Neutrophil (primary cell): ENCODE data around the gene SELENOT.
A peak's percentile ranks its signal among the peaks of the same experiment; 100 is the strongest.
"Not testable (repeated sequence)": the region's sequence is repeated elsewhere in the genome, so short reads cannot be mapped to it uniquely, and the experiment has no call there.

Experiments used
- H3K27ac ChIP-seq: fragments of 200-600 bp; sonication (generic); 2 replicates; pipeline ENCODE4 v1.5.1; 2016; ENCODE audit warnings: mild to moderate bottlenecking, moderate library complexity
- H3K27me3 ChIP-seq: fragments of 200-600 bp; sonication (generic); 2 replicates; pipeline ENCODE4 v1.6.0; 2016; ENCODE audit warnings: mild to moderate bottlenecking
- H3K36me3 ChIP-seq: fragments of 200-600 bp; sonication (generic); 2 replicates; pipeline ENCODE4 v1.5.1; 2017
- H3K4me1 ChIP-seq, 2 experiments: fragments of 200-600 bp in 1 of 2; sonication (generic) in 1 of 2; 1 replicate in 1 of 2; 2 replicates in 1 of 2; pipeline versions ENCODE4 v1.5.1 to v1.6.1; 2013 to 2016; ENCODE audit warnings: low read depth in 1 of 2, low read length in 1 of 2, mild to moderate bottlenecking in 1 of 2, moderate library complexity in 1 of 2; ENCODE audit not compliant: control insufficient read depth in 1 of 2, insufficient read depth in 1 of 2
- H3K4me3 ChIP-seq, 2 experiments: fragments of 200-600 bp in 1 of 2; sonication (generic) in 1 of 2; 1 replicate in 1 of 2; 2 replicates in 1 of 2; pipeline ENCODE4 v1.5.1; 2013 to 2016; ENCODE audit warnings: low read depth in 1 of 2, low read length in 1 of 2, mild to moderate bottlenecking in 1 of 2, moderate library complexity in 1 of 2
- H3K9me3 ChIP-seq: fragments of 200-600 bp; sonication (generic); 2 replicates; pipeline ENCODE4 v1.5.1; 2016
- CTCF ChIP-seq: fragments of 200-600 bp; sonication (generic); IDR thresholded peaks from 2 replicates; pipeline ENCODE4 v1.5.1; 2016; ENCODE audit warnings: antibody characterized with exemption

Gene SELENOT

GRCh38 chr3:150620002-150620689, 17.0 kb downstream of the SELENOT start:
- Histone ChIP-seq H3K9me3 (no peaks in the 10 kb centered on the region), H3K4me3 (no peak overlapping the region), H3K4me1 (no peaks in the 10 kb centered on the region), H3K36me3 (peaks cover 37% of the 10 kb centered on the region), H3K27me3 (no peaks in the 10 kb centered on the region), H3K27ac (peak overlapping the region; percentile 18)
- no peak for TF ChIP-seq CTCF

- H3K27ac ChIP-seq, H3K4me3 ChIP-seq, H3K9me3 ChIP-seq, H3K27me3 ChIP-seq, H3K4me1 ChIP-seq: not testable (repeated sequence)
- H3K36me3 ChIP-seq = peaks cover 60% of the 10 kb centered on the region
Measured at GRCh38 chr3:150622955-150623354, 19.8 kb downstream of the SELENOT start.

GRCh38 chr3:150623945-150624344, 20.8 kb downstream of the SELENOT start:
- H3K36me3 ChIP-seq = peaks cover 62% of the 10 kb centered on the region
- no peak overlapping the region for H3K27ac ChIP-seq
- no peak for TF ChIP-seq CTCF
- H3K27me3 ChIP-seq = no peaks in the 10 kb centered on the region
- no peak overlapping the region for H3K4me3 ChIP-seq
- no peaks in the 10 kb centered on the region for H3K4me1 ChIP-seq
- H3K9me3 ChIP-seq = no peaks in the 10 kb centered on the region

GRCh38 chr3:150626148-150626930, 23.2 kb downstream of the SELENOT start:
- Histone ChIP-seq H3K4me1 (no peaks in the 10 kb centered on the region), H3K4me3 (no peak overlapping the region), H3K9me3 (no peaks in the 10 kb centered on the region), H3K27me3 (no peaks in the 10 kb centered on the region), H3K36me3 (peaks cover 75% of the 10 kb centered on the region), H3K27ac (no peak overlapping the region)
- no peak for TF ChIP-seq CTCF

- H3K36me3 ChIP-seq = peaks cover 82% of the 10 kb centered on the region
Measured at GRCh38 chr3:150627557-150627956, 24.4 kb downstream of the SELENOT start.

More at GRCh38 chr3:150627557-150627956, 24.4 kb downstream of the SELENOT start:
- no peak for TF ChIP-seq CTCF
- H3K4me3 ChIP-seq = no peak overlapping the region
- H3K27me3 ChIP-seq = no peaks in the 10 kb centered on the region
- no peaks in the 10 kb centered on the region for H3K4me1 ChIP-seq
- H3K9me3 ChIP-seq = no peaks in the 10 kb centered on the region
- no peak overlapping the region for H3K27ac ChIP-seq
